Glomerular visceral epithelial cell (primary cell): ENCODE data around the gene FGFRL1.
A peak's percentile ranks its signal among the peaks of the same experiment; 100 is the strongest.
"Not testable (repeated sequence)": the region's sequence is repeated elsewhere in the genome, so short reads cannot be mapped to it uniquely, and the experiment has no call there.

Experiments used
- DNase-seq: peaks from one replicate; pipeline ENCODE4 v3.0.0-alpha.2; 2016; ENCODE audit errors: extremely low spot score

FGFRL1 gene

GRCh38 chr4:973431-974397 is 37.7 kb upstream of the FGFRL1 start, which contains the start of gene DGKQ:
Gene DGKQ (minus strand): TSS chr4:973569. CDS start chr4:973482, 87 bp downstream.
- DNase-seq, result peak; percentile 91

GRCh38 chr4:974668-975067 is 36.8 kb upstream of the FGFRL1 start:
- no peak for DNase-seq

GRCh38 chr4:976016-976415 is 35.4 kb upstream of the FGFRL1 start:
- not testable (repeated sequence) for DNase-seq

- DNase-seq, result peak; percentile 20
These were observed 32.3 kb upstream of the FGFRL1 start for GRCh38 chr4:978957-979701.

GRCh38 chr4:982291-982690 is 29.1 kb upstream of the FGFRL1 start:
- no peak for DNase-seq

GRCh38 chr4:982814-983213 is 28.6 kb upstream of the FGFRL1 start:
- no peak for DNase-seq

- no peak for DNase-seq
These were observed 26.9 kb upstream of the FGFRL1 start for GRCh38 chr4:984336-985054.

- DNase-seq, result peak; percentile 18
These were observed 26.1 kb upstream of the FGFRL1 start for GRCh38 chr4:985123-985830.

GRCh38 chr4:986428-986878 is 25.0 kb upstream of the FGFRL1 start:
- no peak for DNase-seq

GRCh38 chr4:986879-987623 is 24.4 kb upstream of the FGFRL1 start, which contains the start of gene IDUA:
Gene IDUA (plus strand): TSS chr4:987044. CDS start chr4:987085, 41 bp downstream.
- DNase-seq, result peak; percentile 88

GRCh38 chr4:987624-988513 is 23.6 kb upstream of the FGFRL1 start:
- DNase-seq, result no peak

- no peak for DNase-seq
These were observed 22.4 kb upstream of the FGFRL1 start for GRCh38 chr4:988726-989721.

GRCh38 chr4:989722-990471 is 21.5 kb upstream of the FGFRL1 start:
- DNase-seq, result no peak

GRCh38 chr4:990746-991367 is 20.6 kb upstream of the FGFRL1 start:
- DNase-seq, result no peak

GRCh38 chr4:991451-992296 is 19.8 kb upstream of the FGFRL1 start:
- DNase-seq, result no peak
